Mucosa of descending colon (tissue), 3 donors: Measurements from ENCODE around the gene CCM2L. TPM values are rescaled to one million over a fixed set of nuclear protein-coding genes. Genes with fewer than 3 reads are reported as not detected.

Source experiments
- ATAC-seq: fragments of 200-7000 bp; cut with Tn5 transposase; one replicate; pipeline ENCODE4 v1.9.1; 2020; ENCODE audit warnings: mild to moderate bottlenecking, moderate library complexity
- DNase-seq, 3 donors: peaks; one replicate each; pipeline ENCODE4 v3.0.0-alpha.2; 2020
- H3K36me3 ChIP-seq: fragments of 200-600 bp; one replicate; pipeline ENCODE4 v1.8.0; 2021; ENCODE audit warnings: low read depth, mild to moderate bottlenecking
- H3K4me1 ChIP-seq: fragments of 200-600 bp; one replicate; pipeline ENCODE4 v1.8.0; 2021; ENCODE audit warnings: low read depth, mild to moderate bottlenecking
- H3K4me3 ChIP-seq: fragments of 200-600 bp; one replicate; pipeline ENCODE4 v1.8.0; 2021; ENCODE audit warnings: mild to moderate bottlenecking
- H3K9me3 ChIP-seq: fragments of 200-600 bp; one replicate; pipeline ENCODE4 v1.8.0; 2021; ENCODE audit warnings: mild to moderate bottlenecking
- CTCF ChIP-seq: fragments of 200-600 bp; IDR thresholded peaks from one replicate; pipeline ENCODE4 v1.8.0; 2022; ENCODE audit warnings: antibody characterized with exemption, mild to moderate bottlenecking
- intact Hi-C, 2 donors: fragments of 100-400 bp; cut with DNase I in 1 of 2; cut with micrococcal nuclease in 1 of 2; formaldehyde crosslinking; loops; one replicate each; pipeline versions ENCODE4 v1.11.0 to v1.11.1; 2022; cut with DNase I, micrococcal nuclease
- total RNA-seq, 3 donors: library from RNA; stranded (reverse); fragmentation: NEBNext Ultra II Directional in 2 of 3; extraction: Animal tissue kit (Norgen Biotek cat#: 25700) in 2 of 3; gene quantifications; one replicate each; pipeline versions ENCODE4 v1.2.1 to v1.2.4, GENCODE V29; 2021 to 2023
- donor health status: DM: no; HTN: no; CAD: no; lungs with moderate emphysema.
- donor health status: DM: no; HTN: no; CAD: no.
- donor health status: DM: no; HTN: yes; CAD: no.

The CCM2L gene
- total RNA-seq, 3 donors from 2014 or later = 1.2 to 3.7 (median 1.8) TPM

GRCh38 chr20:31968291-31969126 lies 41.7 kb upstream of the CCM2L start:
- Histone ChIP-seq H3K4me3 (no peak overlapping the region), H3K36me3 (no peaks in the 10 kb centered on the region), H3K9me3 (no peaks in the 10 kb centered on the region), H3K4me1 (peaks cover 3% of the 10 kb centered on the region)
- ATAC-seq (peak; percentile 93), DNase-seq (peak; percentile 64 to 81 (median 78))
- intact Hi-C loops = no loop called here
- TF ChIP-seq CTCF = no peak

- no peak for TF ChIP-seq CTCF
- Histone ChIP-seq H3K9me3 (no peaks in the 10 kb centered on the region), H3K4me3 (no peak overlapping the region), H3K4me1 (peaks cover 3% of the 10 kb centered on the region), H3K36me3 (no peaks in the 10 kb centered on the region)
- intact Hi-C loops = no loop called here
- DNase-seq (no peak), ATAC-seq (no peak)
Measured at GRCh38 chr20:31969991-31970390, 40.2 kb upstream of the CCM2L start.

GRCh38 chr20:31972471-31973021 lies 37.7 kb upstream of the CCM2L start:
- peaks cover 3% of the 10 kb centered on the region for H3K4me1 ChIP-seq
- H3K4me3 ChIP-seq = no peak overlapping the region
- intact Hi-C loops = no loop called here
- H3K36me3 ChIP-seq = no peaks in the 10 kb centered on the region
- no peak for TF ChIP-seq CTCF
- no peaks in the 10 kb centered on the region for H3K9me3 ChIP-seq
- ATAC-seq (no peak), DNase-seq (no peak)

DNA sequence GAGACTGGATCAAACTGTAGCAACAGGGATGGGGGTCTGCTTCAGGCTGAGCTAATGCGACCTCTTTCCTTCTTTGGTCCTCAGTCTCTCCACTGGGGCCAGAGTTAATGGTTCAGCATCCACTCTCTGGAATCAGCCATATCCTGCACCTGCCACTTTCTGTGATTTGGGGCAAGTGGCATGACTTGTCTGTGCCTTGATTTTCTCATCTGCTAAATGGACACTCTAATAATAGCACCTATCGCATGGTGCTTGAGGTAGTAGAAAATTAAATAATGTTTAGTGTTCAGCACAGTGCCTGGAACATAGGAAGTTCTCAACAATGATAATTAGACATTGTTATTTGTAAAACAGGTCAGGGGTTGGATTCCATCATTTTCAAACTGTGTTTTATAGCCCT lies 35.9 kb upstream of the CCM2L start:
- no peak for TF ChIP-seq CTCF
- Histone ChIP-seq H3K4me1 (no peaks in the 10 kb centered on the region), H3K9me3 (no peaks in the 10 kb centered on the region), H3K4me3 (no peak overlapping the region), H3K36me3 (no peaks in the 10 kb centered on the region)
- ATAC-seq (no peak), DNase-seq (no peak)
- intact Hi-C loops = no loop called here

GRCh38 chr20:31974951-31975487 lies 35.2 kb upstream of the CCM2L start:
- no peak for ATAC-seq
- intact Hi-C loops = no loop called here
- Histone ChIP-seq H3K4me1 (no peaks in the 10 kb centered on the region), H3K36me3 (no peaks in the 10 kb centered on the region), H3K9me3 (no peaks in the 10 kb centered on the region), H3K4me3 (no peak overlapping the region)
- no peak for DNase-seq
- no peak for TF ChIP-seq CTCF
